Fibroblast of lung (primary cell): ENCODE measurements around the gene ZNF76. TPM values are rescaled to one million over a fixed set of nuclear protein-coding genes. Genes with fewer than 3 reads are reported as not detected.

Source experiments
- DNase-seq, 2 donors: peaks; one replicate each; pipeline versions ENCODE4 v3.0.0 to v3.0.0-alpha.2; 2010; ENCODE audit warnings: low read depth in 2 of 2
- H2AFZ ChIP-seq: 2 replicates; pipeline ENCODE4 v1.5.1; 2012; ENCODE audit warnings: low read length, control low read depth, inconsistent platforms
- H3K27ac ChIP-seq: 2 replicates; pipeline ENCODE4 v1.5.1; 2011; ENCODE audit warnings: low read length, control low read depth; ENCODE audit not compliant: insufficient read depth
- H3K27me3 ChIP-seq: 2 replicates; pipeline ENCODE4 v1.5.1; 2011; ENCODE audit warnings: mild to moderate bottlenecking, low read length; ENCODE audit not compliant: control insufficient read depth, insufficient read depth
- H3K36me3 ChIP-seq: 2 replicates; pipeline ENCODE4 v1.5.1; 2011; ENCODE audit warnings: low read length; ENCODE audit not compliant: control insufficient read depth, insufficient read depth
- H3K4me1 ChIP-seq: 2 replicates; pipeline ENCODE4 v1.5.1; 2011; ENCODE audit warnings: low read length; ENCODE audit not compliant: control insufficient read depth, insufficient read depth; ENCODE audit errors: extremely low read depth
- H3K4me2 ChIP-seq: 2 replicates; pipeline ENCODE4 v1.5.1; 2011; ENCODE audit warnings: low read length, control low read depth; ENCODE audit not compliant: insufficient read depth; ENCODE audit errors: extremely low read depth
- H3K4me3 ChIP-seq, 4 experiments: fragments of 200-600 bp in 1 of 4; sonication (generic) in 1 of 4; replicated peaks in 1 of 4; 2 replicates each; pipeline ENCODE4 v1.5.1; 2011 to 2016; ENCODE audit warnings: low read length in 4 of 4, low read depth in 3 of 4, mild to moderate bottlenecking in 3 of 4, control low read depth in 2 of 4, inconsistent platforms in 1 of 4, mixed read lengths in 1 of 4; ENCODE audit not compliant: insufficient read depth in 1 of 4; ENCODE audit errors: control extremely low read depth in 1 of 4
- H3K79me2 ChIP-seq: 2 replicates; pipeline ENCODE4 v1.5.1; 2012; ENCODE audit warnings: mild to moderate bottlenecking, low read length, inconsistent platforms; ENCODE audit not compliant: control insufficient read depth, insufficient read depth
- H3K9ac ChIP-seq: 2 replicates; pipeline ENCODE4 v1.5.1; 2011; ENCODE audit warnings: mild to moderate bottlenecking, low read length, control low read depth; ENCODE audit not compliant: insufficient read depth
- H3K9me3 ChIP-seq: 2 replicates; pipeline ENCODE4 v1.5.1; 2012; ENCODE audit warnings: low read depth, low read length; ENCODE audit not compliant: control insufficient read depth, insufficient read depth
- H4K20me1 ChIP-seq: 2 replicates; pipeline ENCODE4 v1.5.1; 2011; ENCODE audit warnings: low read length; ENCODE audit not compliant: control insufficient read depth, insufficient read depth; ENCODE audit errors: extremely low read depth
- CTCF ChIP-seq, 2 donors: IDR thresholded peaks in 1 of 2; conservative IDR thresholded peaks in 1 of 2; 1 replicate in 1 of 2; 2 replicates in 1 of 2; pipeline ENCODE4 v1.5.1; 2011 to 2012; ENCODE audit warnings: low read length in 2 of 2, control low read depth in 1 of 2, inconsistent platforms in 1 of 2, low read depth in 1 of 2, mild to moderate bottlenecking in 1 of 2
- EZH2 ChIP-seq: IDR thresholded peaks from 2 replicates; pipeline ENCODE4 v1.5.1; 2012; ENCODE audit warnings: low read length, control low read depth, mild to moderate bottlenecking; ENCODE audit errors: missing control alignments
- polyA plus RNA-seq, 2 donors: library from polyadenylated mRNA; depleted of rRNA in 1 of 2; stranded (reverse) in 1 of 2; unstranded in 1 of 2; fragments of >200 nt; gene quantifications; 2 replicates each; pipeline ENCODE4 v1.2.1, GENCODE V29; 2011 to 2012; ENCODE audit warnings: missing spikeins in 1 of 2
- total RNA-seq: library from RNA; depleted of rRNA; stranded (reverse); fragments of >200 nt; gene quantifications from 2 replicates; pipeline ENCODE4 v1.2.1, GENCODE V29; 2014

Gene ZNF76
- total and polyA plus RNA-seq, 2 donors (not counting 1 experiment from before 2014, with no cell fraction given): 9.6 to 19.5 TPM

GRCh38 chr6:35242486-35242885 is 17.0 kb upstream of the ZNF76 start:
- no peak for DNase-seq
- Histone ChIP-seq H4K20me1 (no peaks in the 10 kb centered on the region), H3K4me2 (no peak overlapping the region), H3K27ac (no peak overlapping the region), H3K4me3 (no peak overlapping the region), H3K9me3 (no peaks in the 10 kb centered on the region), H3K4me1 (no peaks in the 10 kb centered on the region), H3K79me2 (no peaks in the 10 kb centered on the region), H3K9ac (no peak overlapping the region), H2AFZ (no peak overlapping the region), H3K27me3 (no peaks in the 10 kb centered on the region), H3K36me3 (peaks cover 1% of the 10 kb centered on the region)
- TF ChIP-seq CTCF (conservative IDR thresholded peaks at IDR 0.05 in 1 of 2, IDR thresholded peaks at IDR 0.05 in 1 of 2; ENCODE audit: low read depth in 1 of 2, low read length in 2 of 2): no peak
- no peak for TF ChIP-seq EZH2

- Histone ChIP-seq H3K36me3 (peaks cover 1% of the 10 kb centered on the region), H3K27me3 (no peaks in the 10 kb centered on the region), H3K9ac (no peak overlapping the region), H2AFZ (no peak overlapping the region), H3K4me3 (no peak overlapping the region), H3K27ac (no peak overlapping the region), H3K79me2 (no peaks in the 10 kb centered on the region), H3K4me2 (no peak overlapping the region), H3K9me3 (no peaks in the 10 kb centered on the region), H3K4me1 (no peaks in the 10 kb centered on the region), H4K20me1 (no peaks in the 10 kb centered on the region)
- no peak for TF ChIP-seq EZH2
- TF ChIP-seq CTCF (conservative IDR thresholded peaks at IDR 0.05 in 1 of 2, IDR thresholded peaks at IDR 0.05 in 1 of 2; ENCODE audit: low read depth in 1 of 2, low read length in 2 of 2): no peak
- DNase-seq: no peak
Measured at GRCh38 chr6:35242906-35243305, 16.6 kb upstream of the ZNF76 start.

- Histone ChIP-seq H3K36me3 (peaks cover 1% of the 10 kb centered on the region), H3K4me3 (no peak overlapping the region), H4K20me1 (no peaks in the 10 kb centered on the region), H3K4me1 (no peaks in the 10 kb centered on the region), H3K79me2 (no peaks in the 10 kb centered on the region), H3K9ac (no peak overlapping the region), H2AFZ (no peak overlapping the region), H3K9me3 (no peaks in the 10 kb centered on the region), H3K27ac (no peak overlapping the region), H3K4me2 (no peak overlapping the region), H3K27me3 (no peaks in the 10 kb centered on the region)
- no peak for DNase-seq
- no peak for TF ChIP-seq CTCF (conservative IDR thresholded peaks at IDR 0.05 in 1 of 2, IDR thresholded peaks at IDR 0.05 in 1 of 2; ENCODE audit: low read depth in 1 of 2, low read length in 2 of 2)
Measured at GRCh38 chr6:35243386-35243958, 16.1 kb upstream of the ZNF76 start.
